ENCODE data around the gene TCF7.

TCF7 gene

DNA sequence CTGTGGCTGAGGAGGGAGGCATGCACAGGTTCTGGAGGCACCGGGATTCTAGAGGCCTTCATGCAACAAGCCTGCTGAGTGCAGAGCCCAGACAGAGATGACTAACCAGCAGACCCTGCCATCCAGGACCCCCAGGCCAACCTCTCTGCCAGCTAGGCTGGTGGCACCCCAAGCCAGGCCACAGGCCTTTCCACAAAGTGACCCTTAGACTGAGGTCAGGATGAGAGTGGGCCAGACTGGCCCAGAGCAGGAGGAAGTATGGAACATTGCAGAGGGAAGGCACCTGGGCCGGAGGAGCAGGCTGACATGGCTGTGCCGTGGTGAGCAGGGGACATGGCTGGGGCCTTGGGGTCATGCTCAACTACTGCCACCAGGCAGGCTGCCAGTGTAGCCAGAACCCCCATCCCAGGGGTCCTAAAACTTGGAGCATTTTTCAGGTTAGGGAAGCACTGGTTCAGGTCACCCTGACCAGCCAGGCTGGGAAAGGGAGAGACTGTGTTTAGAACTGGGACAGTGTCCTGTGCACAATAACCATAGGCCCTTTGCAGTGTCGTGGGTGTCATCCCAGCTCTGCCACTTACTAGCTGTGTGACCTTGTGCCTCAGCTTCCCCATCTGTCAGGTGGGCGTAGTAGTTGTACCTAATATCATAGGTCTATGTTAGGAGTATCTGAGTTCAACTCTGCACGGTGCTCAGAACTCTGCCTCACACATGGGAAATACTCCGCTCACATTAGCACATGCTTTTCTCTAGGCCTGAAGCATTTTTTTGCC, 17.3 kb downstream of the TCF7 start:
- no peak for DNase-seq (ENCODE audit: low spot score)

- DNase-seq (ENCODE audit: low spot score), result no peak
Measured at GRCh38 chr5:134132372-134133187, 18.1 kb downstream of the TCF7 start.

DNA sequence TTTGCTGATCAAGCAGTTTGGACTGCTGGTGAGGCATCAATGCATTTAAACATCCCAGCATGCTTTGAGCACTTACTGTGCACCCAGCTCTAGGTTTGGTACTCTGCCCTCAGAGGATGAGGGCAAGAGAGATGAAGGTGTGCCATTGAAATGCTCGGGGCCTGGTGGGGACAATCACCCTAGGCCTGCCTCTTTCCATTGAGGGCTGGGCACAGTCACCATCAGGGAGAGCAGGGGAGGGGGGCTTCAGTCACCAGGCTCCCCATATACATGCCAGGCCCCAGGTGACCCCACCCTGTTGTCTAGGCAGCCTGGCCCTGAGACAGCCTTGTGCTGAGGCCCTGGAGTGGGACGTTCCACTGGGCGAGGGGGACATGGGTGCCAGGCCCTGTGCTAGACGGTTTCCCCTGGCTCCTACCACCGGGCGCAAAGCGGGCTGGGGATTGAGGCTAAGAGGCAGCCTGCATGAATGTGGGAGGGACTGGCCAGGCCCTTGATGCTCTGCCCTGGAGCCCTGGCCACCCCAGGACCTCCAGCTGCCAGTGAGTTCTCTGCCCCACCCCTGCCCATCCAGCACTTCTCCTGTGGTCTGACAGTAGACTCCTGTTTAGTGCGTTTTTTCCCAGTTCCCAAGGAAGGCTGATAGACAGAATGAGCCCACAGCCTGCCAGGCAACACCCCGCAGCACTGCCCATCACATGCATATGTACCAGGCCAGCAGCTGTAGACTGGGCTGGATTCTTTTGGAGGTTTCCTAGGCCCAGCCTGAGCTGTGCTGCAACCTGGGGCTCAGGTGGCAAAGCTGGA, 18.9 kb downstream of the TCF7 start:
- DNase-seq (ENCODE audit: low spot score), result no peak

DNA sequence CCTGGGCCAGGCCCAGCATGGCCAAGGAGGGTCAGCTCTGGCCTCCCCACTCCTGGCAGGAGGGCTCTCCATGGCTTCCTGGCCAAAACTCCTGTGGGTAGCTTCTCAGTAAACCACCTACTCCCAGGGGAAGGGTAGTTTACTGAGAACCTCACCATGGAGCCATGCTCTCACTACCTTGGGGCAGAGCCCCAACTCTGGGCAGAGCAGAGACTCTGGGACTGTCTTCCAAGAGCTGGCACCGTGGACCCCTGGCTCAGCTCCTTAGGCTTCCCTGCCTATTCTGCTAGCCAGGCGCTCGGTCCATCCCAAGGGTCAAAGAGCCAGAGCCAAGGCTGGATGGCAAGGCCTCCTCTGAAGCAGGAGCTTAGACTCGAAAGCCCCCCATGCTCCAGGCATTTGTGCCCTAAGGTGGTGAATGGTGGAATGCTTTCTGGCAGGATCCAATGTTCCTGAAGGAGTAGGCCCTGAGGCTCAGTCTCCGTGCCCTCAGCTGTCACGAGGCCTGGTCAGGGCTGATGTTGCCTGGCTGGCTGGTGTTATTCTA, 19.6 kb downstream of the TCF7 start:
- DNase-seq (ENCODE audit: low spot score), result no peak

- no peak for DNase-seq (ENCODE audit: low spot score)
Measured at GRCh38 chr5:134135091-134135655, 20.7 kb downstream of the TCF7 start.

GRCh38 chr5:134136221-134136631, 21.7 kb downstream of the TCF7 start:
- no peak for DNase-seq (ENCODE audit: low spot score)

- no peak for DNase-seq (ENCODE audit: low spot score)
Measured at GRCh38 chr5:134136771-134137170, 22.3 kb downstream of the TCF7 start.

DNA sequence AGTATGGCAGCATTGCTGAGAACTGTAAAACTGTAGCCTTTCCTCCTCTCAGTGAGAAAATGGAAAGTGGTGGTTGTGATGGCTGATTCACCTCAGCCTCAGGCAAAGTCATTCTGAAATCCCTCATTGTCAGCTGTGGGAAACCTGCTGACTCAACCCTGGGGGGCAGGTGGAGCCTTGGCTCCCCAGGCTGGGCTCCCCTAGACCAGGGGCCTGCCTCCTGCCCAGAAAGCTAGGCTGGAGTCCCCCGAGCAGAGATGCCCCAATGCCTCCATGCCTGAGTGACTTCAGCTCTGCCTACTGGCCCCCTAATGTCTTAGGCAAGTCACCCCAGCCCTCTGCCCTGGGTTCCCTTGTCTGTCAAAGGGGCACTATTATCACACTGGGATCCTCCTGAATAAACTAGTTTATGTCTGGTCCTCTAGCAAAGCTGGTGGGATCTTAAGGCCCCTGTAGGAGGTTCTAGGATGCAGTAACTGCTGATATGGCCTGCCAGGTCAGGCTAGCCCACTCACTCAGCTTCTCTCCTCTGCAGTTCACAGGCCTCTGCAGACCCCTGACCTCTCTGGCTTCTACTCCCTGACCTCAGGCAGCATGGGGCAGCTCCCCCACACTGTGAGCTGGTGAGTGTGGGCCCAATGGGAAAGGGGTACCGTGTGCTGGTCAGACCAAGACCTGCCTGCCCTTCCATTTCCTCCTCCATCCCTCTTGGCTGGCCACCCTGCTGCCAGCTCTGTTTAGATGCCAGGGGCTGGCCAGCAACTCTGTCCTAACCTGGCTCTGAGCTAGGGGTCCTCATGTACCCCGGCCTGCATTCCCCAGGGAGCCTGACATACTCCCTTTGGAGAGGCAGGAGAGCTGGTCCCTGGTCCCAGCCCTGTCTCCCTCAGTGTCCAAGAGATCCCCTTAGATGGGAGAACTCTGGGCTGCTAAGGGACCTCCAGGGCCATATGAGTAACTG, 24.2 kb downstream of the TCF7 start:
- DNase-seq (ENCODE audit: low spot score), result no peak

DNA sequence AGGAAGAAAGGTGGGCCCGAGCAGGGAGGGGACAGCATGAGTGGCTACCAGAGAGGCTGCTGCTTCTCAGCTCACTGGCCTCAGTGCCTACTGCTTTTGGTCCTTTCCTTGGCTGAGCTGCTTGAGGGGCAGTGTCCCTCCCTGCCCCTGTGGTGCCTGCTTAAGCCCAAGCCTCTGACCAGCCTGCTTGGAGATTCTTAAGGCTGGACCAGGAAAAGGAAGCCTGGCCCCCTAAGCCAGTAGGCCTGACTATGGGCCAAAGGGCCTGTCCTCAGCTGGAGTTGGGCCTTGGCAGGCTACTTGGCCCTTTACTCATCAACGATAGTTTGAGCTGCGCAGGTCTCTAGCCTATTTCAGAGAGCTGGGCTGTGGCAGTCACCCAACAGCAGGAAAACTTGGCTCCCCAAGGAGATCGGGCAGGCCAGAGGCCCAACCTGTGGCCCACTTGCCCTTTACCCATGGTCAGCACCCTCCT, 24.9 kb downstream of the TCF7 start:
- DNase-seq (ENCODE audit: low spot score), result no peak

DNA sequence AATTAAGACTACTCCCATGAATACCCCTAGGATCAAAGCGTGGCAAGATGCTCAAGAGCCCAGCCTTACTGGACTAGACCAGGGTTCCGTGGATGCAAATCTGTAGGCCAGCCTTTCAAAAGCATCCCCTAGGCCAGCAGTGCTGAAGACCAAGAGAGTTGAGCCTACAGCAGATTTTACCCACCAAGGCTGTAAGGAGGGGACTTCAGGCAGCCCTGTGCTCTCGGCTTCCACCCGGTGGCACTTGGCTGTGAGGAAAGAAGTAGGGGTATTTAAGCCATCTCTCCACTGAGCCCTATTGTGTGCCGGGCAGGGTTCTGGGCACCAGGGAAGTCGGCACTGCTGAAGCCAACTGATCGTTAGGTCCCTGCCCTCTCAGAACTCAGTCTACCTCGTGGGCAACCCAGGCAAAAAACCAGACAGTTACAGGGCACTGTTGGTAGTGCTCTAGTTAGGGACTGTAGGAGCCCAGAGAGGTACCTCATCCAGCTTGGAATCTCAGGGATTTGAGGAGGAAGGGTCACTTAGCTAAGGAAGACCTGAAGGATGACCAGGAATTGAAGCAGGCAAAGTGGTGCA, 25.5 kb downstream of the TCF7 start:
- no peak for DNase-seq (ENCODE audit: low spot score)

GRCh38 chr5:134140530-134141201, 26.2 kb downstream of the TCF7 start:
- peak; percentile 59 for DNase-seq (ENCODE audit: low spot score)

DNA sequence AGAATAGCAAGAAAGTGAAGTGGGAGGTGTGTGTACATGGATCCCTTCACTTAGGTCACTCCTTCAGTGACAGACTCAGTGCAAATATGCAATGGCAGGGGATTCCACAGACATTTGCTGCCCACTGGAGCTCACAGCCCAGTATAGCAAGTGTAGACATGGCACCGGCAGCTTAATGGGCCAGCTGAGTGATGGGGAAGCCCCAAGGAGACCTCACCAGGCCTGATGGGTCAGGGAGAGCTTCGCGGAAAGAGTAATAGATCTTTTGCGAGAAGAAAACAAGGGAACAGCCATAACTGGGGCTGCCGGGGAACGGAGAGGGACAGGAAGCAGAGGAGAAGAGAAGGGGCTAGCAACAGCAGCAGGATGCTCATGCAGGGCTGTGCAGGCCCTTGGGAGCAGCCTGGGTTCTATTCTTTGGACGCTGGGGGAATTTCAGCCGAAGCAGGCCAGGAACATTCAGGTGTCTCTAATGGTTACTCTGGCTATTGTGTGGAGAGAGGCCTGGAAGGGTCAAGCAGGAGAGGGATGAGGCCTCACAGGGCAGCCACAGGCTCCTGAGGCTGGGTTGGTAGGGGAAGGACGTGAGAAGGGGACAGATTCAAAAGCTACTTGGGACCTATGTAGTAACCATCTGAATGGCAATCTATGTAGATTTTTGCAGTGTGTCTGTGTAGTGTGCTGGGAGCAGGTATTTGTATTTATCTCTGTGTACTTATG, 27.0 kb downstream of the TCF7 start:
- DNase-seq (ENCODE audit: low spot score), result no peak

DNA sequence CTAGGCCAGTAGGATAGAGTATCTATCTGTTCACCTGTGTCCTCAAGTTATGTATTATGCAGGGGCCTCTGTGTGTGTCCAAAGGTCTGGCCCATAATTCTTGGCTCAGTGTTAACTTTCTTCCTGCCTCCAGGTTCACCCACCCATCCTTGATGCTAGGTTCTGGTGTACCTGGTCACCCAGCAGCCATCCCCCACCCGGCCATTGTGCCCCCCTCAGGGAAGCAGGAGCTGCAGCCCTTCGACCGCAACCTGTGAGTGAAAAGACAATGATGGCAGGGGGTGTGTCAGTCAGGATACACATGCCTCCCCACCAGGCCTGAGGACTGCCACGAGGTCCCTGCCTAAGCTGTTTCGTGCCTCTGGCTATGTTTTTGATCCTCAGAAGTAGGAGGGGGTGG, 27.6 kb downstream of the TCF7 start:
- no peak for DNase-seq (ENCODE audit: low spot score)

- no peak for DNase-seq (ENCODE audit: low spot score)
Measured at GRCh38 chr5:134142806-134143205, 28.3 kb downstream of the TCF7 start.

GRCh38 chr5:134143431-134143830, 28.9 kb downstream of the TCF7 start:
- no peak for DNase-seq (ENCODE audit: low spot score)

- DNase-seq (ENCODE audit: low spot score), result no peak
Measured at GRCh38 chr5:134143944-134144941, 29.8 kb downstream of the TCF7 start.

GRCh38 chr5:134145041-134145757, 30.7 kb downstream of the TCF7 start:
- no peak for DNase-seq (ENCODE audit: low spot score)

Data from HuH-7.5 (cell line).